CD4-positive, alpha-beta T cell treated with Interleukin-21 for 1 hour (primary cell): ENCODE data around the gene CTDSPL.
"Not testable (repeated sequence)": the region's sequence is repeated elsewhere in the genome, so short reads cannot be mapped to it uniquely, and the experiment has no call there.

ENCODE experiments used
- DNase-seq: peaks from one replicate; pipeline ENCODE4 v3.0.0-alpha.2; 2020

CTDSPL gene

GRCh38 chr3:37861620-37862041, at the start of gene CTDSPL:
TSS of gene CTDSPL (plus strand) at chr3:37861880. CDS start at chr3:37862200, 320 bp downstream.
- no peak for DNase-seq

DNA sequence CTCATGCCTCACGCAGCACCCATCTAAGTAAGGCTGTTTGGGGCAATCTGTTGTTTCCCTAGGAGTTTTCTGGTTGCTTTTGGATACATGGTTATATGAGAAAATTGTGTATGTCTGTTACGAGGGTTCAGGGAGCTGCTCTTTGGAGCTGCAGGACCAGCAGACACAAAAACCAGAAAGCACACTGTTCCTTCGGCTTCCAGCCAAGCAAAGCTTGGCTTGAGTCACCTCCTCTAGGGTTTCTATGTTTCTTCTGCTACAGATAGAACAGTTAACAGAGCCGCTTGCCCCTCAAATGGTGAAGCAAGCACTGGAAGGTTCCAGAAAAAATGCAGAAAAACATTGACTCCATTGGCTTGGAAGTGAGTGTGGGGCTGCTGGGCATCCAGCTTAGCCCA, 49.2 kb upstream of the CTDSPL start:
- no peak for DNase-seq

- no peak for DNase-seq
Observed at GRCh38 chr3:37813403-37813802, 48.3 kb upstream of the CTDSPL start.

DNA sequence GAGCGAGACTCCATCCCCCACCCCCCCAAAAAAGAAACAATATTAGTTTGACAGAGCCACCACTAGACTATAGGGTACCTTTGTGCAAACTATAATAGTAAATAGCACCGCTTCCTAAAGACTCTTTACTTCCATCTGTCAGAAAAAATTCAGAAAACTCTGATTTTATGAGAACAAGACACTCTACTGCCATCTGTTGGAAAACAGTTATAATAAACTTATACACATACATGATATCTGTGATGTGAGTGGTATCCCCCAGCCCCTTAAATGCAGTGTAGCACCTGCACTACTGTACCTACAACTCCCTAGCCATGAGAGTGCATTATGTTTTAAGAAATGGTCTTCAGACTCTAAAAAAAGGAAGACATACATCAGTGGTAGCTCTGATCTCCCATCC, 47.1 kb upstream of the CTDSPL start:
- DNase-seq = no peak

DNA sequence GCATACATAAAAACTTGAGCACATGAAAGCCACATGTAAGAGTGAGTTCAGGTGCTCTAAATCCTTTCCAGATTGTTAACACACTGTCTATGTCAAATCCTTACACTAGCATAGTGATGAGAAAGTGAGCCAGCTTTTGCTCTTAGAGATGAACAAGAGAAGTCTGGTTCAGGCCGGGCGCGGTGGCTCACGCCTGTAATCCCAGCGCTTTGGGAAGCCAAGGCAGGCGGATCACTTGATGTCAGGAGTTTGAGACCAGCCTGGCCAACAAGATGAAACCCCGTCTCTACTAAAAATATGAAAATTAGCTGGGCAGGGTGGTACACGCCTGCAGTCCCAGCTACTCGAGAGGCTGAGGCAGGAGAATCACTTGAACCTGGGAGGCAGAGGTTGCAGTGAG, 46.5 kb upstream of the CTDSPL start:
- not testable (repeated sequence) for DNase-seq

- DNase-seq = no peak
Observed at GRCh38 chr3:37816271-37816670, 45.4 kb upstream of the CTDSPL start.

- no peak for DNase-seq
Observed at GRCh38 chr3:37819591-37819990, 42.1 kb upstream of the CTDSPL start.

DNA sequence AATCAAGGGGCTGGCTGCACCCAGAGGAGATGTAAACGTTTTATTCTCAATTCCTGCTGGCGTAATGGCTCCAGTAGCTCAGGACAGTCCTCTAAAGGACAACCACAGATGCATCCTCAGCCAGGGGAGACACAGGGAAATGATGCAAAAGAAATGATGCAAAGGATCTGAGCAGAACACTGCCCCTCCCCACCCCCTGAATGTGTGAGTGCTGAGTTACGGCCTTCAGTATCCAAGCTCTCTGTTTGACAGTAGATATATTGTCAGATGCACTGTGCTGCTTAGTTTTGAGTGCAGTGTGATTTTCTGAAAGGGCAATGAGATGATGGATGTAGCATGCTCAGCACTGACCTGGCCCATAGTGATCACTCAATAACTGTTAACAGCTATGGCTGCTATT, 41.4 kb upstream of the CTDSPL start:
- DNase-seq = no peak

DNA sequence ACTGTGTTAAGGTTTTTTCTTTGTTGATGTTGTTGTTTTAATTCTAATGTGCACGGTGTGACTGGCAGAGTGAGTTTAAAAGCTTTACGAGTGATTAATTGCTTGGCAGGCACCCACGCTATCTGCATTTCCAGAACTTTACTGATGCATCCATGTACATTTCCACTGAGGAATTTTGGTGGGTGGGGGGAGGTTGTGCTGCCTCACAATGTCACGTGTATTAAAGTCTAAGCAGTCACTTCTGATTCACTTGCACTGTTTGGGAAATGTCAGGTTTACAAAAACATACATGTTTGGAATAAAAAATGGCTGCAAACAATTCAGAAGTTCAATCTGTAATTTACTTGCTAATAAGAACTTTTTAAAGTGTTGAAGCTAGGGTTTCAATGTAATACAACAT, 38.5 kb upstream of the CTDSPL start:
- DNase-seq = no peak

GRCh38 chr3:37824090-37824953, 37.4 kb upstream of the CTDSPL start:
- no peak for DNase-seq

GRCh38 chr3:37824954-37825328, 36.7 kb upstream of the CTDSPL start:
- no peak for DNase-seq

GRCh38 chr3:37825744-37826400, 35.8 kb upstream of the CTDSPL start:
- DNase-seq = no peak

GRCh38 chr3:37826502-37826901, 35.2 kb upstream of the CTDSPL start:
- no peak for DNase-seq

GRCh38 chr3:37826933-37827332, 34.7 kb upstream of the CTDSPL start:
- DNase-seq = no peak

- no peak for DNase-seq
Observed at GRCh38 chr3:37832480-37832879, 29.2 kb upstream of the CTDSPL start.

GRCh38 chr3:37833302-37834186, 28.1 kb upstream of the CTDSPL start:
- no peak for DNase-seq

GRCh38 chr3:37836589-37836988, 25.1 kb upstream of the CTDSPL start:
- DNase-seq = no peak

GRCh38 chr3:37847689-37848088, 14.0 kb upstream of the CTDSPL start:
- DNase-seq = no peak

- no peak for DNase-seq
Observed at GRCh38 chr3:37849146-37849923, 12.3 kb upstream of the CTDSPL start.

- no peak for DNase-seq
Observed at GRCh38 chr3:37852097-37852496, 9.6 kb upstream of the CTDSPL start.

DNA sequence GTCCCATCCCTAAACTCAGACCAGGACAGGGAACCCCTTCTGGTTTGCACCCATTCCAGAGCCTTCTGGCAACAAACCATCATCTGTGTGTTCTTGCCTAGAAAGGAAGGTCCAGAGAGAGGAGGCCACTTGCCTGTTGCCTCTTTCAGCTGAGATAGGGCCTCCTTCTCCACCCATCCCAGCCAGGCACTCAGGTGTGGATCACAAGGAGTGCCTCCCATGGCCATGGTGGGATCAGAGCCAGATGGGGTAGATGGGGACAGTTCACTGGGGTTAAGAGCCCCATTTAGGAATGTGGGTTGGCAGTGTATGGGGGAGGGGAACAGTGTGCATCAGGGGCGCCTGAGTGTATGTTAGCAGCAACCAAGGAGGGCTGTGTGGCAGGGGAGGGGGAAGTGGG, 8.9 kb upstream of the CTDSPL start:
- DNase-seq = no peak

DNA sequence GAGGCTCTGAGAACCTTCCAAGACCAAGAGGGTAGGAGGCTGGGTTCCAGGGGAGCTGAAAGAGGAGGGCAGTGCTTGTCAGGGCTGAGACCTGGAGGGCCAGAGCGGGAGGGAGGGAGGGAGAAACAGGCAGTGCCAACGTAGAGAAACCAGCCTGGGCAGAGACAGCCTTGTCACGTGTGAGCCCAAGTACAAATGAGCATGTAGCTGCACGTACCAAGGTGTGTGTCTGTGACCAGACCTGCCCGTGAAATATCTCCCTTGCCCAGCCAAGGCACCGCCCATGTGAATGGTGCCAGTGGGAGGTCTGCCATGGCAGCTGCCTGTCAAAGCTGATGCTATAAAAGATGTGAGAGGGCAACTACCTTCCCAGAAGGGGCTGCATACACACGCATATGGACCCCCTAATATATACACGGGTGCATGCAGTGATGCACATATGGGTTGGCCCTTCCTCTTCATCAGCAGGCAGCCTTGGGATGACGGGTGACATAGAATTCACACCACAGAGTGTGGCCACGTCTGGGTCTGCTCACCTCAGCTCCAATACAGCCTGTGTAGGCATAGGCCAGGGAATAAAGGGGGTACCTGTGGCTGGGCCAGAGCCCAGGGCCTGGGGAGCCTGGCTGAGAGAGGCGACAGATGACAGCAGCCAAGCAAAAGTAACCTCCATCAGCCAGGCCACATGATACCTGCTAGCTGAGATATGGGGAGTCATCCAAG, 7.8 kb upstream of the CTDSPL start:
- DNase-seq = no peak
